NCI-H446 treated with DMSO at 0.1 percent for 48 hours (cell line): ENCODE data around the gene TAF4B.
"Not testable (repeated sequence)": the region's sequence is repeated elsewhere in the genome, so short reads cannot be mapped to it uniquely, and the experiment has no call there.

Experiments used
- DNase-seq: peaks from one replicate; lab custom pipeline; 2025; lab: John Stamatoyannopoulos, UW

Gene TAF4B

DNA sequence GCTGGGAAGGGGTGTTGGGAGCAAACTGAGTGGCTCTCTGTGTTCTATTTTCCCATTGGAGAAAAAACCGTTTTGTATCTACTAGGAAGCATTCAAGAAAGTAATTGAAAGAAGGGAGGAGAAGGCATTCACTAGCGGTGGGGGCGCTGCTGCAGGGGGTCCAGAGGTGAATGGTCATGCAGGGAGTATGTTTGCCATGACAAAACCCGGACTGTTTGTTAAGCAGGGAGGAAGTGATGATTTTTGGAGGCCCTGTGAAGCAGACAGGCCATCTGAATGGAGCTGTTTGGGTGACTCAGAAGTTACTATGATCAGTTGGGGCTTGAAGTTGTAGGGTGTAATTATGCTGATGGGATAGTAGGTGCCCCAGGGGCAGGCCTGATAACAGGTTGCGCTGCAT lies 7.0 kb downstream of the TAF4B start:
- DNase-seq, result no peak

- not testable (repeated sequence) for DNase-seq
Observed at GRCh38 chr18:26237363-26237762, 11.1 kb downstream of the TAF4B start.

GRCh38 chr18:26238718-26239117 lies 12.5 kb downstream of the TAF4B start:
- not testable (repeated sequence) for DNase-seq

GRCh38 chr18:26242392-26242791 lies 16.1 kb downstream of the TAF4B start:
- not testable (repeated sequence) for DNase-seq

- not testable (repeated sequence) for DNase-seq
Observed at GRCh38 chr18:26245434-26245833, 19.2 kb downstream of the TAF4B start.

DNA sequence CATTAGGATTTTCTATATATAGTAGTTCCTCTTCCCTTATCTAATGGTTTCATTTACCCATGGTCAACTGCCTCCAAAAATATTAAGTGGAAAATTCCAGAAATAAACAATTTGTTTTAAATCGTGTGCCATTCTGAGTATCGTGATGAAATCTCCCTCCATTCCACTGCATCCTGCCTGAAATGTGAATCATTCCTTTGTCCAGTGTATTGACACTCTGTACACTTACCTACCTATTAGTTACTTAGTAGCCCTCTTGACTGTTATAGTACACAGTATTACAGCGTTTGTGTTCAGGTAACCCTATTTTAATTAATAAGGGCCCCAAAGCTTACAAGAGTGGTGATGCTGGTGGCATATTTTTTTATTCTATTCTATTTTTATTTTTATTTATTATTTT lies 26.2 kb downstream of the TAF4B start:
- DNase-seq, result no peak

GRCh38 chr18:26254808-26255207 lies 28.6 kb downstream of the TAF4B start:
- not testable (repeated sequence) for DNase-seq

GRCh38 chr18:26255695-26256622 lies 29.7 kb downstream of the TAF4B start:
- no peak for DNase-seq

DNA sequence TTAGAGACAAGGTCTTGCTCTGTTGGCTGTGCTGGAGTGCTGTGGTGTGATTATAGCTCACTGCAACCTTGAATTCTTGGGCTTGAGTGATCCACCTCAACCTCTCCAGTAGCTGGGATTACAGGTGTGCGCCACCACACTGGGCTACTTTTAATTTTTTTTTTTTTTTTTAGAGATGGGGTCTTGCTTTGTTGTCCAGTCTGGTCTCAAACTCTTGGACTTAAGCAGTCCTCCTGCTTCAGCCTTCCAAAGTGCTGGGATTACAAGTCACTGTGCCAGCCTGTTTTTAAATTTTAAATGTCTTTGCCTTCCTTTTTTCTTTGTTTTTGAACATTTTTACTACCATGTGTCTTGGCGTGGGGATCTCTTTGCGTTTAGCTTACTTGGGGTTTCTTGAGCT lies 32.5 kb downstream of the TAF4B start:
- no peak for DNase-seq

DNA sequence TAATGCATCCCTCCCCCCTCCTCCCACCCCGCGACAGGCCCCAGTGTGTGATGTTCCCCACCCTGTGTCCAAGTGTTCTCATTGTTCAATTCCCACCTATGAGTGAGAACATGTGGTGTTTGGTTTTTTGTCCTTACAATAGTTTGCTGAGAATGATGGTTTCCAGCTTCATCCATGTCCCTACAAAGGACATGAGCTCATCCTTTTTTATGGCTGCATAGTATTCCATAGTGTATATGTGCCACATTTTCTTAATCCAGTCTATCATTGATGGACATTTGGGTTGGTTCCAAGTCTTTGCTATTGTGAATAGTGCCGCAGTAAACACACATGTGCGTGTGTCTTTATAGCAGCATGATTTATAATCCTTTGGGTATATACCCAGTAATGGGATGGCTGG lies 33.2 kb downstream of the TAF4B start:
- DNase-seq, result not testable (repeated sequence)

GRCh38 chr18:26262156-26262555 lies 35.9 kb downstream of the TAF4B start:
- no peak for DNase-seq

GRCh38 chr18:26267357-26267930 lies 41.2 kb downstream of the TAF4B start:
- DNase-seq, result no peak

DNA sequence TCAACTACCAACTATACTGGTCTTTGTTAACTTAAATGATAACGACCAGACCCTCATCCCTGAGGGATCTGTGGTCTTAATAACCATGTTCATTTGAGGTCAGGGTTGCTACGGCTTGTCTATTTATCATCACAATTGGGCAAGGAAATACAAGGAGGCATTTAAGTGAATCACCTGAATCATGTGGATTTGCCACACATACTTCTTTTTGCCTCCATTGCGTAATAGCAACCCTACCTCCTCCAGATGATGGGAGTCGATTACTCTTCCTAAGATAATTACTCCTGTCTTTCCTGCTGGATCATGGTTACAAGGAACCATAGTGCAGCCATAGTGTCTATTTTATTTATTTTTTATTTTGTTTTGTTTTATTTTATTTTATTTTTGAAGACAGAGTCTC lies 42.2 kb downstream of the TAF4B start:
- DNase-seq, result no peak

GRCh38 chr18:26271917-26272549 lies 45.8 kb downstream of the TAF4B start:
- no peak for DNase-seq

DNA sequence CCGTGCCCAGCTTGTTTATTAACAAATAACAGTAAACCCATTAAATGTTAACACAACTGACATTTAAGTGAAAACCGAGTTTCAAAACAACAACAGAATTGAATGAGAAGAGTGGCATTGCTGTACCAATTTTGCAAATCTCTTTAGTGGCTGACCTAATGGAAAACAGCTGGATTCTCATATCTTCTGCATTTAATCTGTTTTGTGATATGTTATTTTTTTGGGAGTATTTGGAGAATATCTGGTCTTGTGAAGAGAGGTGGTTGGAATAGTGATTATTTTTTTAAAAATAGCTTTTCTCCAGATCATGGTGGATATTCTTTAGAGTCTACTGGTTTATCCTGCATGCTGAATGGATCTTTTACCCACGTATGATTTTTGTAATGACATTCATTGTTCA lies 51.1 kb downstream of the TAF4B start:
- no peak for DNase-seq

DNA sequence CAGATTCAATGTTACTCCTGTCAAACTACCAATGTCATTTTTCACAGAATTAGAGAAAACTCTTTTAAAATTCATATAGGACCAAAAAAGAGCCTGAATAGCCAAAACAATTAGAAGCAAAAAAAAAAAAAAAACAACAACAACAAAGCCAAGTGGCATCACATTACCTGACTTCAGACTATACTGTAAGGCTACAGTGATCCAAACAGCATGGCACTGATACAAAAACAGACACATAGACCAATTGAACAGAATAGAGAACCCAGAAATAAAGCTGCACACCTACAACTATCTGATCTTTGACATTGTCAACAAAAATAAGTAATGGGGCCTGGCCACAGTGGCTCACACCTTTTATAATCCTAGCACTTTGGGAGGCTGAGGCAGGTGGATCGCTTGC lies 53.2 kb downstream of the TAF4B start:
- DNase-seq, result no peak

DNA sequence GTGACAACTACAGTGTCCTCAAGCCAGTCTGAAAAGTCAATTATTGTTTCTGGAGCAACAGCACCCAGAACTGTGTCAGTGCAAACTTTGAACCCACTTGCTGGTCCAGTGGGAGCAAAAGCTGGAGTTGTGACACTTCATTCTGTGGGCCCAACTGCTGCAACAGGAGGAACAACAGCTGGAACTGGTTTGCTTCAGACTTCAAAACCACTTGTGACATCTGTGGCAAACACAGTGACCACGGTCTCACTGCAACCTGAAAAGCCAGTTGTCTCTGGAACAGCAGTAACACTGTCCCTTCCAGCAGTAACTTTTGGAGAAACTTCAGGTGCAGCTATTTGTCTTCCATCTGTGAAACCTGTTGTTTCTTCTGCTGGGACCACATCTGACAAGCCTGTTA lies 59.8 kb downstream of the TAF4B start:
- no peak for DNase-seq

GRCh38 chr18:26287644-26288043 lies 61.4 kb downstream of the TAF4B start:
- no peak for DNase-seq

DNA sequence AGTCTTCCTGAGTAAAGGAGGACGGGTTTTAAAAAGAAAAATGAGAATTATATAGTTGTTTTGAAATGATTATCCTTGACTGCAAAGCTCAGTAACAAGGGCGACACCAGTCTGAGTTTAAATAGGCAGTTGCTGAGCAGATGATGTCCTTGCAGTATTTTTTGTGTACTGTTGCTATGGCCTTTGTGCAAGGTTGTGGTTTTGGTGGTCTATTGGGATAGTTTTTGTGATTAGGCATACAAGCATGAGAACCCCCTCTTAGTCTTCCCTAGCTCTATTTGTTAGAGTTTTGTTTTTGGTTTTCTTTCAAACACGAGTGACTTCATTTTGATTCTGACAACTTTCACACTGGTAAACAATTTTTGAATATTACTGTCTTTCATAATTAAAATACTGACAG lies 64.1 kb downstream of the TAF4B start:
- no peak for DNase-seq

DNA sequence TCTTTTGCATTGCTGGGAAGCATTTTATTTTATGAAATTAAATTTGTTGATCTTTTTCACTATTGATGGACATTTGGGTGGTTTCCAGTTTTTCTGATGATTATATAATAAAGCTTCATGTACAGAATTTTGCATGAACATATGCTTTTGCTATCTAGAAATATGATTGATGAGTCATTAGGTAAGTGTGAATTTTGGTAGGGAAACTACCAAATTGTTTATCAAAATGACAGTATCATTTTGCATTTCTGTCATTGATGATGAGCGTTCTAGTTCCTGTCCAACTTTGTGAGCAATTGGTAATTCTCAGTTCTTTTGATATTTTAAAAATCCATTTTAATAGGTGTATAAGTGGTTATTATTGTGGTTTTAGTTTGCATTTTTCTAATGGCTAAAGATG lies 67.7 kb downstream of the TAF4B start:
- no peak for DNase-seq

GRCh38 chr18:26298107-26298506 lies 71.9 kb downstream of the TAF4B start:
- DNase-seq, result no peak

- no peak for DNase-seq
Observed at GRCh38 chr18:26301681-26302080, 75.4 kb downstream of the TAF4B start.

- not testable (repeated sequence) for DNase-seq
Observed at GRCh38 chr18:26303222-26303621, 77.0 kb downstream of the TAF4B start.
